Loucy (cell line): ENCODE measurements around the gene RUNX1.

Experiments
- H2AFZ ChIP-seq: fragments of 200-600 bp; sonication (generic); 2 replicates; pipeline ENCODE4 v1.6.0; 2016; ENCODE audit warnings: antibody characterized with exemption, mild to moderate bottlenecking, low read length, moderate library complexity
- H3F3A ChIP-seq: fragments of 200-600 bp; 2 replicates; pipeline ENCODE4 v1.6.0; 2016; ENCODE audit warnings: antibody characterized with exemption, low read depth, mild to moderate bottlenecking
- H3K27me3 ChIP-seq: fragments of 200-600 bp; sonication (generic); 2 replicates; pipeline ENCODE4 v1.6.1; 2014; ENCODE audit warnings: low read length, mild to moderate bottlenecking; ENCODE audit not compliant: insufficient read depth, poor library complexity, severe bottlenecking
- H3K36me3 ChIP-seq: fragments of 200-600 bp; sonication (generic); 2 replicates; pipeline ENCODE4 v1.6.1; 2016; ENCODE audit warnings: low read length; ENCODE audit not compliant: insufficient read depth
- H3K4me1 ChIP-seq: fragments of 200-600 bp; sonication (generic); 2 replicates; pipeline ENCODE4 v1.5.1; 2014; ENCODE audit warnings: low read length, mild to moderate bottlenecking; ENCODE audit not compliant: insufficient read depth, poor library complexity, severe bottlenecking
- H3K4me2 ChIP-seq: fragments of 200-600 bp; sonication (generic); 2 replicates; pipeline ENCODE4 v1.6.0; 2014; ENCODE audit warnings: antibody characterized with exemption, low read length, low read depth, mild to moderate bottlenecking; ENCODE audit not compliant: poor library complexity, severe bottlenecking
- H3K4me3 ChIP-seq: fragments of 200-600 bp; sonication (generic); 2 replicates; pipeline ENCODE4 v1.5.1; 2014; ENCODE audit warnings: low read length, mild to moderate bottlenecking, mixed read lengths; ENCODE audit not compliant: poor library complexity, severe bottlenecking
- H3K79me2 ChIP-seq: fragments of 200-600 bp; sonication (generic); 2 replicates; pipeline ENCODE4 v1.6.1; 2014; ENCODE audit warnings: low read length; ENCODE audit not compliant: insufficient read depth
- H3K9ac ChIP-seq: fragments of 200-600 bp; sonication (generic); 2 replicates; pipeline ENCODE4 v1.6.0; 2014; ENCODE audit warnings: mild to moderate bottlenecking, low read depth, low read length, moderate library complexity; ENCODE audit not compliant: poor library complexity, severe bottlenecking
- H3K9me2 ChIP-seq: fragments of 200-600 bp; sonication (generic); replicated peaks from 2 replicates; pipeline ENCODE4 v1.6.1; 2016; ENCODE audit warnings: low read depth, low read length, mixed read lengths
- H3K9me3 ChIP-seq: fragments of 200-600 bp; sonication (generic); 2 replicates; pipeline ENCODE4 v1.6.1; 2014; ENCODE audit warnings: mild to moderate bottlenecking, antibody characterized with exemption, low read length, low read depth; ENCODE audit not compliant: insufficient read depth
- H4K20me1 ChIP-seq: fragments of 200-600 bp; sonication (generic); 2 replicates; pipeline ENCODE4 v1.6.0; 2014; ENCODE audit warnings: antibody characterized with exemption, low read length, mild to moderate bottlenecking; ENCODE audit not compliant: insufficient read depth, poor library complexity, severe bottlenecking
- EZH2phosphoT487 ChIP-seq: fragments of 200-600 bp; IDR thresholded peaks from 2 replicates; pipeline ENCODE4 v1.6.1; 2018; ENCODE audit warnings: antibody characterized with exemption, mild to moderate bottlenecking, moderate library complexity, borderline replicate concordance
- TF ChIP-seq, protein P1 (sequence below): fragments of 200-600 bp; sonication (generic); conservative IDR thresholded peaks from 2 replicates; pipeline ENCODE4 v1.5.1; 2014; ENCODE audit warnings: mild to moderate bottlenecking, antibody characterized with exemption, low read length

Gene RUNX1

DNA sequence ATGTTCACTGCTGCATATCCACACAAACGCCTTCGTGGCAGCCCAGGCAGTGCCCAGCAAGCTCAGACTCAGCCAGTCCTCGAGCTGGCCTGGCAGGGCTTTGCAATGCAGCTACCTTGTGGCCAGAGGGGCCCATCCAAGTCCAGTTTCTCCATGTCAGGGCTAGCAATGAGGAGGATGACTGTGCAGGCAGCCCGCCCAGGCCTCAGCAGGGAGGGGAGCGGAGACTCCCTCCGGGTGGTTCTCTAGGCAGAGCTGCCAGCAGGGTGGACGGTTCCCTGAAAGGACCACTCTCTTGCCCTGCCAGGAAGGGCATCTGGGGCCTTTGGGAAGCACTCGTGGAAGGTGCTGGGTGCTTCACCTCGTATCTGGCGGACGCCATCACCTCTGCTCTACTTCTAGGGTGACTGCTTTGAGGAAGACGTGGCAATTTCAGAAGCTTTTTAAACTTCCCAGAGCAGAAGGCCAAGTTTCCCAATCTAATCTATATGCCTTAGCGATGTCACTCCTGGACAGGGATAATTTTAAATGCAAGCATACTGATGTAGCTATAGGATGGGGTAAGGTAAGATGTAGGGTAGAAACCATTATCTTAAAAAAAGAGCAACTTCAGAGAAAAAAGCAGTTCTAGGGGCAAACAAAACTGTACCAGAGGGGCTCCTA lies 56.2 kb downstream of the RUNX1 start:
- Histone ChIP-seq H3F3A (no peaks in the 10 kb centered on the region), H3K27me3 (no peaks in the 10 kb centered on the region), H3K4me2 (no peak overlapping the region), H3K4me1 (peaks cover 50% of the 10 kb centered on the region), H3K9me2 (no peaks in the 10 kb centered on the region), H2AFZ (no peak overlapping the region), H3K9ac (no peak overlapping the region), H3K36me3 (peaks cover 66% of the 10 kb centered on the region; the same call in 1 of the 2 replicates), H3K4me3 (no peak overlapping the region), H4K20me1 (peaks cover 95% of the 10 kb centered on the region), H3K79me2 (peaks cover 100% of the 10 kb centered on the region), H3K9me3 (no peaks in the 10 kb centered on the region)
- no peak for TF ChIP-seq EZH2phosphoT487
- TF ChIP-seq, protein P1, sequence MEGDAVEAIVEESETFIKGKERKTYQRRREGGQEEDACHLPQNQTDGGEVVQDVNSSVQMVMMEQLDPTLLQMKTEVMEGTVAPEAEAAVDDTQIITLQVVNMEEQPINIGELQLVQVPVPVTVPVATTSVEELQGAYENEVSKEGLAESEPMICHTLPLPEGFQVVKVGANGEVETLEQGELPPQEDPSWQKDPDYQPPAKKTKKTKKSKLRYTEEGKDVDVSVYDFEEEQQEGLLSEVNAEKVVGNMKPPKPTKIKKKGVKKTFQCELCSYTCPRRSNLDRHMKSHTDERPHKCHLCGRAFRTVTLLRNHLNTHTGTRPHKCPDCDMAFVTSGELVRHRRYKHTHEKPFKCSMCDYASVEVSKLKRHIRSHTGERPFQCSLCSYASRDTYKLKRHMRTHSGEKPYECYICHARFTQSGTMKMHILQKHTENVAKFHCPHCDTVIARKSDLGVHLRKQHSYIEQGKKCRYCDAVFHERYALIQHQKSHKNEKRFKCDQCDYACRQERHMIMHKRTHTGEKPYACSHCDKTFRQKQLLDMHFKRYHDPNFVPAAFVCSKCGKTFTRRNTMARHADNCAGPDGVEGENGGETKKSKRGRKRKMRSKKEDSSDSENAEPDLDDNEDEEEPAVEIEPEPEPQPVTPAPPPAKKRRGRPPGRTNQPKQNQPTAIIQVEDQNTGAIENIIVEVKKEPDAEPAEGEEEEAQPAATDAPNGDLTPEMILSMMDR = no peak

DNA sequence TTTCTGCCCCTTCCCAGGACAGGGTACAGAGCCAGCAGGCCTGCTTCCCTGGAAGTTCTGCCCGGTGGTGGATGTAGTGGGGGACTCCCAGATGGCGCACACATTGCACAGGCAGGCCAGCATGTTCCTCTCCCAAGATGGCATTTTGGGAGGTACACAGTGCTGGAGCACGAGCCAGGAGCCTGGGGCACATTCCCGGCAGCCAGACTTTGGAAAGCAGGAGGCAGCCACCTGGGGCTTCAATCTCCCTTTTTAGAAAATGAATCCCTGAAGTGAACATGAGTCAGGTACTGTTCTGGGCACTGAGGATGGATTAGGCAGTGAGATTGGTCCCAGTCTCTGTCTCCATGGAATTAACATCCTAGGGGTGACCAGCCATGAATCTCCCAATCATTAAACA lies 56.9 kb downstream of the RUNX1 start:
- H3K9me3 ChIP-seq = no peaks in the 10 kb centered on the region
- no peaks in the 10 kb centered on the region for H3F3A ChIP-seq
- no peak overlapping the region for H3K9ac ChIP-seq
- H3K9me2 ChIP-seq = no peaks in the 10 kb centered on the region
- H3K4me1 ChIP-seq = peaks cover 50% of the 10 kb centered on the region
- H3K36me3 ChIP-seq = peaks cover 66% of the 10 kb centered on the region; the same call in 1 of the 2 replicates
- H3K4me2 ChIP-seq = no peak overlapping the region
- peaks cover 100% of the 10 kb centered on the region for H3K79me2 ChIP-seq
- peaks cover 95% of the 10 kb centered on the region for H4K20me1 ChIP-seq
- TF ChIP-seq, protein P1 = no peak
- TF ChIP-seq EZH2phosphoT487 = no peak
- H3K27me3 ChIP-seq = no peaks in the 10 kb centered on the region
- no peak overlapping the region for H3K4me3 ChIP-seq
- no peak overlapping the region for H2AFZ ChIP-seq

DNA sequence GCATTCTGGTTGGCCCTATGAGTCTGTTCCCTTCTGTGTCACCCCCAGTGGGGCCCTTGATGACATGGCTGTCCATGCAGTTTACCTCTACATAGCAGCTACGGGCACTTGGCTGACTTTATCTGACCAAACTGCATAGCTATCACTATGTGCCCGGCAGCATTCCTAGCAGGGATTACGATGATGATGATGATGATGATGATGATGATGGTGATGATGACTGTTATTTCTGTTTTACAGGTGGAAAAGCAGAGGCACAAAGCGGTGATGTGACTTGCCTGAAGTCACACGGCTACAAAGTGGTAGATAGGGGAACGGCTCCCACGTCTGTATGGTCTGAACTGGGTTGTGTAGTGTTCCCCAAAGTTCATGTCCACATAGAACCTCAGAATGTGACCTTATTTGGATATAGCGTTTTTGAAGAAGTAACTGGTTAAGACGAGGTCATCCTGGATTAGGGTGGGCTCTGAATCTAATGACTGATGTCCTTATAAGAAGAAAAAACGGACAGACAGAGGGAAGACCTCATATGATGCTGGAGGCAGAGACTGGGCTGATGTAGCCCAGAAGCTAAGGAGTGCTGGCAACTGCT lies 57.6 kb downstream of the RUNX1 start:
- peaks cover 95% of the 10 kb centered on the region for H4K20me1 ChIP-seq
- no peak overlapping the region for H3K9ac ChIP-seq
- H3K4me1 ChIP-seq = peaks cover 50% of the 10 kb centered on the region
- H3K79me2 ChIP-seq = peaks cover 100% of the 10 kb centered on the region
- TF ChIP-seq EZH2phosphoT487 = no peak
- TF ChIP-seq, protein P1 = no peak
- peaks cover 66% of the 10 kb centered on the region; the same call in 1 of the 2 replicates for H3K36me3 ChIP-seq
- H3K4me3 ChIP-seq = no peak overlapping the region
- H3K9me3 ChIP-seq = no peaks in the 10 kb centered on the region
- H3K4me2 ChIP-seq = no peak overlapping the region
- no peak overlapping the region for H2AFZ ChIP-seq
- no peaks in the 10 kb centered on the region for H3F3A ChIP-seq
- H3K9me2 ChIP-seq = no peaks in the 10 kb centered on the region
- H3K27me3 ChIP-seq = no peaks in the 10 kb centered on the region
